Common myeloid progenitor, CD34-positive (primary cell): ENCODE data around the gene P4HB.

Experiments used
- CTCF ChIA-PET: fragments of 350-600 bp; sonication (Branson Sonifier 250); formaldehyde crosslinking; loops from one replicate; lab custom pipeline; 2021; ENCODE audit warnings: antibody characterized with exemption; lab: Charles Lee
- POLR2A ChIA-PET: fragments of 350-600 bp; sonication (Branson Sonifier 250); formaldehyde crosslinking; loops from one replicate; lab custom pipeline; 2021; ENCODE audit warnings: antibody characterized with exemption; lab: Charles Lee
- DNase-seq, 3 donors: peaks; one replicate each; pipeline versions ENCODE4 v3.0.0 to v3.0.0-alpha.2; 2013
- H3K27ac ChIP-seq, 2 experiments: 1 replicate in 1 of 2; 2 replicates in 1 of 2; pipeline ENCODE4 v1.7.0; 2013; ENCODE audit warnings: inconsistent platforms in 2 of 2, low read length in 2 of 2, mild to moderate bottlenecking in 2 of 2, low read depth in 1 of 2, moderate library complexity in 1 of 2; ENCODE audit not compliant: severe bottlenecking in 2 of 2, insufficient read depth in 1 of 2, poor library complexity in 1 of 2
- H3K27me3 ChIP-seq, 5 experiments: replicated peaks in 2 of 5; 1 replicate in 3 of 5; 2 replicates in 2 of 5; pipeline versions ENCODE4 v1.6.1 to v1.7.0; 2013; ENCODE audit warnings: low read length in 4 of 5, mild to moderate bottlenecking in 2 of 5, moderate library complexity in 2 of 5, inconsistent platforms in 1 of 5; ENCODE audit not compliant: insufficient read depth in 5 of 5, control insufficient read depth in 4 of 5
- H3K36me3 ChIP-seq, 4 experiments: 1 replicate in 2 of 4; 2 replicates in 2 of 4; pipeline versions ENCODE4 v1.6.1 to v1.7.0; 2013; ENCODE audit warnings: low read length in 3 of 4, control low read depth in 1 of 4, mild to moderate bottlenecking in 1 of 4; ENCODE audit not compliant: control insufficient read depth in 4 of 4, insufficient read depth in 4 of 4
- H3K4me1 ChIP-seq, 4 experiments: 1 replicate in 3 of 4; 2 replicates in 1 of 4; pipeline versions ENCODE4 v1.6.1 to v1.7.1; 2013; ENCODE audit warnings: low read length in 3 of 4, mild to moderate bottlenecking in 3 of 4, control low read depth in 1 of 4, inconsistent platforms in 1 of 4, moderate library complexity in 1 of 4; ENCODE audit not compliant: control insufficient read depth in 4 of 4, insufficient read depth in 4 of 4; ENCODE audit errors: control extremely low read depth in 1 of 4
- H3K4me3 ChIP-seq, 7 experiments: 1 replicate in 4 of 7; 2 replicates in 3 of 7; pipeline versions ENCODE4 v1.5.1 to v1.7.0; 2013; ENCODE audit warnings: mild to moderate bottlenecking in 7 of 7, low read length in 6 of 7, moderate library complexity in 6 of 7, inconsistent platforms in 2 of 7, low read depth in 2 of 7, control low read depth in 1 of 7; ENCODE audit not compliant: insufficient read depth in 4 of 7, control insufficient read depth in 1 of 7; ENCODE audit errors: extremely low read depth in 1 of 7
- H3K9me3 ChIP-seq, 5 experiments: 1 replicate in 4 of 5; 2 replicates in 1 of 5; pipeline versions ENCODE4 v1.6.1 to v1.7.1; 2013; ENCODE audit warnings: low read length in 4 of 5, mild to moderate bottlenecking in 2 of 5, inconsistent platforms in 1 of 5, low read depth in 1 of 5, moderate library complexity in 1 of 5; ENCODE audit not compliant: control insufficient read depth in 4 of 5, insufficient read depth in 2 of 5; ENCODE audit errors: control extremely low read depth in 1 of 5
- WGBS: methylation state at CpG from one replicate; pipeline ENCODE4 v1.1.5; 2013; ENCODE audit not compliant: insufficient coverage; 5-methylcytosine and 5-hydroxymethylcytosine counted together

The P4HB gene

DNA sequence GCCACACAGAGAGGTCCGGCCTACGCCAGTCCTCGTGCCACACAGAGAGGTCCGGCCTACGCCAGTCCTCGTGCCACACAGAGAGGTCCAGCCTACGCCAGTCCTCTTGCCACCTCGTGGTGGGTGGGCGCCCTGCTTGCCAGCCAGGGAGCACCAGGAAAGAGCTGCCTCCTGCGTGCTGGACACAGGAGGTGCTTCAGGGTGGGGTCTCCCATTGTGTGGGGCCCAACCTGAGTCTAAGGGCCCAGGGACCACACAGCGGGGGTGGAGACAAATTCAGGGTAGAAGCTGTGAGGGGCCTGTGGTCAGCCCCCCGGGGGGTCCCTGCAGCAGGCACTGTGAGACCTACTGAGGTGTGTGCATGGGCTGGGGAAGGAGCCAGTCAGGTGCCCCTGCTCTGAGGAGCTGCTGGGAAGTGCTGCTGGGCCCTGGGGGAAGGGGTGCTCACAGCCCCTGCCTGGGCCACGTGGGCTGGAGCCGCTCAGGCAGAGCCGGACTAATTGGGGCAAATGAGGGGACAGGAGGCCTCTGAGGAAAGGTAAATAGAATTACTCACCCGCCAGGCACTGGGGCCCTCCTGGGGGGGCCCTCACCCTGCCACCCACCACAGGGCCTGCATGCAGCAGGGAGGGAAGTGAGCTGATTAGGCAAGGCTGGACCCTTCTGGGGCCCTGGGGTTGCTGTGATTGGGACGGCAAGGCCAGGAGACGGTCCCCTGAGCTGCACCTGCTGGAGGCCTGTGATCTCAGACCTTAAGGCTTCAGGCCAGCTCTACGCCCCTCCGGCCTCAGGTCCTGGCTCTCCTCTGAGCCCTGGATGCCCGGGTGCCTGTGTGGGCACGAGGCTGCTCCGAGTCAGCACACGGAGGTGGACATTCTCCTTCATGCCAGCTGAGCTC, 45.3 kb downstream of the P4HB start:
- WGBS, result 93% methylated on average over 16 of the region's 24 CpGs
- peaks cover 0 to 35% (median 3%) of the 10 kb centered on the region in 5 experiments for H3K27me3 ChIP-seq
- ChIA-PET CTCF (interaction anchor here (1.6 kb wide), 1 partner anchor 84 kb away, joined by 5 read pairs; no protein-coding TSS in a partner anchor), POLR2A (no interaction called here)
- H3K4me1 ChIP-seq, result no peaks in the 10 kb centered on the region
- H3K36me3 ChIP-seq, result no peaks in the 10 kb centered on the region
- H3K4me3 ChIP-seq, result no peak overlapping the region
- no peaks in the 10 kb centered on the region for H3K9me3 ChIP-seq
- H3K27ac ChIP-seq, result no peak overlapping the region
- DNase-seq, result no peak

- CTCF ChIA-PET, result interaction anchor here (1.6 kb wide), 1 partner anchor 83 kb away, joined by 5 read pairs; no protein-coding TSS in a partner anchor
- Histone ChIP-seq H3K27me3 (peaks cover 0 to 35% (median 8%) of the 10 kb centered on the region in 5 experiments), H3K9me3 (no peaks in the 10 kb centered on the region), H3K27ac (no peak overlapping the region), H3K4me1 (no peaks in the 10 kb centered on the region), H3K4me3 (no peak overlapping the region), H3K36me3 (no peaks in the 10 kb centered on the region)
- POLR2A ChIA-PET, result interaction anchor here (0.5 kb wide), 1 partner anchor 11 kb away, joined by 3 read pairs; no protein-coding TSS in a partner anchor
- no peak for DNase-seq
- WGBS, result 96% methylated on average over 26 of the region's 41 CpGs
Observed at GRCh38 chr17:81813861-81814683, 46.3 kb downstream of the P4HB start.

GRCh38 chr17:81813371-81813684, 47.0 kb downstream of the P4HB start:
- no peaks in the 10 kb centered on the region for H3K4me1 ChIP-seq
- H3K4me3 ChIP-seq, result no peak overlapping the region
- POLR2A ChIA-PET, result interaction anchor here (0.6 kb wide), 1 partner anchor 120 kb away, joined by 3 read pairs; no protein-coding TSS in a partner anchor
- WGBS, result 96% methylated on average over 14 of the region's 15 CpGs
- peaks cover 0 to 38% (median 7%) of the 10 kb centered on the region in 5 experiments for H3K27me3 ChIP-seq
- CTCF ChIA-PET, result interaction anchor here (0.5 to 1.2 kb wide), 2 partner anchors 13 to 67 kb away, joined by 3 read pairs; no protein-coding TSS in a partner anchor
- no peaks in the 10 kb centered on the region for H3K9me3 ChIP-seq
- DNase-seq, result no peak
- H3K36me3 ChIP-seq, result no peaks in the 10 kb centered on the region
- H3K27ac ChIP-seq, result no peak overlapping the region

- 95% methylated on average over 35 of the region's 45 CpGs for WGBS
- H3K4me3 ChIP-seq, result no peak overlapping the region
- no peak for DNase-seq
Observed at GRCh38 chr17:81812571-81813370, 47.6 kb downstream of the P4HB start.

DNA sequence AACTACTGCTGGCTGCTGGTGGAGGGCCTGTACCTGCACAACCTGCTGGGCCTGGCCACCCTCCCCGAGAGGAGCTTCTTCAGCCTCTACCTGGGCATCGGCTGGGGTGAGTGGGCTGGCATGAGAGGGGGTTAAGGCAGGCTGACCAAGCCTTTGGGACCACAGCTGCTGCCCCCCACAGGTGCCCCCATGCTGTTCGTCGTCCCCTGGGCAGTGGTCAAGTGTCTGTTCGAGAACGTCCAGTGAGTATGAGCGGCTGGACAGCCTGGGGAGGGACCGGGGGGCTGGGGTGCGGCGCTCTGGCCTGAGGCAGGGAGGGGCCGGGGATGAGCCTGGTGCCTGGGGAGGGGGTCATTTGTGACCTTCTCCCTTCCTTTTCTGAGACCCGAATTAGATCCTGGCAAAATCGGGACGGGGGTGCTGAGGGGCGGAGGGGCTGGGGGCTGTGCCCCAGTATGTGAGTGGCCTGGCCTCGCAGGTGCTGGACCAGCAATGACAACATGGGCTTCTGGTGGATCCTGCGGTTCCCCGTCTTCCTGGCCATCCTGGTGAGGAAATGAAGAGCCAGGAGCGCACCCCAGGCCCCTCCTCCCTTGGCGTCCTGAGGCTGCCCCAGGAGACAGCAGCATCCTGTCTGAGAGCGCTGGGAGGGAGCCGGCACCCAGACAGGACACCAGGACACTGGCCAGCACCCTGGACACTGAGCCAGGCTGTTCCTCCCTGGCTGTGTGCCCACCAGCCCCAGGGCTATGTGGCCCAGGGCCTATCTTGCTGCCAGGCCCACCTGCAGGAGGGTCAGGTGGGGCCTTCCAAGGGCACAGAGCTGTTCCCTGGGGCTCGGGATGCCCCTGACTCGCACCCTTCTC, 48.4 kb downstream of the P4HB start:
- no peak for DNase-seq
- Histone ChIP-seq H3K4me1 (no peaks in the 10 kb centered on the region), H3K4me3 (no peak overlapping the region), H3K9me3 (no peaks in the 10 kb centered on the region), H3K36me3 (no peaks in the 10 kb centered on the region), H3K27me3 (peaks cover 0 to 41% (median 8%) of the 10 kb centered on the region in 5 experiments), H3K27ac (no peak overlapping the region)
- CTCF ChIA-PET, result interaction anchor here (1.2 to 1.3 kb wide), 2 partner anchors 14 to 16 kb away, joined by 3 to 4 read pairs; no protein-coding TSS in a partner anchor
- POLR2A ChIA-PET, result no interaction called here
- 90% methylated on average over 17 of the region's 24 CpGs for WGBS

More at GRCh38 chr17:81812571-81813370, 47.6 kb downstream of the P4HB start:
- POLR2A ChIA-PET, result interaction anchor here (0.6 kb wide), 1 partner anchor 119 kb away, joined by 3 read pairs; no protein-coding TSS in a partner anchor
- H3K27ac ChIP-seq, result no peak overlapping the region
- no peaks in the 10 kb centered on the region for H3K4me1 ChIP-seq
- no peaks in the 10 kb centered on the region for H3K36me3 ChIP-seq
- CTCF ChIA-PET, result interaction anchor here (0.5 to 1.3 kb wide), 3 partner anchors 13 to 67 kb away, joined by 3 to 4 read pairs (median 3); no protein-coding TSS in a partner anchor
- H3K9me3 ChIP-seq, result no peaks in the 10 kb centered on the region
- peaks cover 0 to 38% (median 8%) of the 10 kb centered on the region in 5 experiments for H3K27me3 ChIP-seq
